Testis (tissue), 3 donors: ENCODE results near the gene CDC14A. TPM values are rescaled to one million over a fixed set of nuclear protein-coding genes. Genes with fewer than 3 reads are reported as not detected.

ENCODE experiments used
- DNase-seq: peaks from one replicate; pipeline ENCODE4 v3.0.0-alpha.2; 2019
- H3K27ac ChIP-seq, 2 donors: fragments of 200-600 bp; sonication (generic); one replicate each; pipeline ENCODE4 v1.5.1; 2019
- H3K27me3 ChIP-seq: fragments of 200-600 bp; sonication (generic); one replicate; pipeline ENCODE4 v1.5.1; 2019
- H3K36me3 ChIP-seq: fragments of 200-600 bp; sonication (generic); one replicate; pipeline ENCODE4 v1.5.1; 2017; ENCODE audit warnings: low read depth; ENCODE audit errors: missing control alignments
- H3K4me1 ChIP-seq: fragments of 200-600 bp; sonication (generic); one replicate; pipeline ENCODE4 v1.5.1; 2019
- H3K4me3 ChIP-seq, 2 donors: fragments of 200-600 bp; sonication (generic); one replicate each; pipeline ENCODE4 v1.5.1; 2017 to 2019
- H3K9me3 ChIP-seq: fragments of 200-600 bp; sonication (generic); one replicate; pipeline ENCODE4 v1.5.1; 2017
- POLR2A ChIP-seq: fragments of 450-650 bp; IDR thresholded peaks from one replicate; pipeline ENCODE4 v1.6.1; 2017; ENCODE audit warnings: antibody characterized with exemption, mild to moderate bottlenecking, moderate library complexity
- WGBS, 2 donors: methylation state at CpG; one replicate each; pipeline ENCODE4 v1.1.5; 2018; 5-methylcytosine and 5-hydroxymethylcytosine counted together
- intact Hi-C: fragments of 100-400 bp; cut with DNase I; formaldehyde crosslinking; loops from one replicate; pipeline ENCODE4 v1.15.1; 2023; ENCODE audit warnings: low total_unique reads
- polyA plus RNA-seq: library from polyadenylated mRNA; stranded (reverse); fragments of 350-450 nt; fragmentation: Illumina TruSeq; extraction: RNeasy Lipid Tissue Mini Kit (QIAGEN cat#74804); gene quantifications from one replicate; pipeline ENCODE4 v1.2.3, GENCODE V29; 2014; ENCODE audit warnings: low read depth, low replicate concordance; ENCODE audit not compliant: insufficient read depth
- total RNA-seq, 2 donors: library from RNA; depleted of rRNA; stranded (reverse); fragments of >200 nt; gene quantifications; one replicate each; pipeline ENCODE4 v1.2.3, GENCODE V29; 2016
- TF ChIP-seq, protein P1 (sequence below), 3 experiments: fragments of 450-650 bp in 2 of 3; fragments of 200-600 bp in 1 of 3; sonication (generic) in 1 of 3; IDR thresholded peaks; one replicate each; pipeline ENCODE4 v1.5.1; 2016 to 2019; ENCODE audit warnings: antibody characterized with exemption in 3 of 3, mild to moderate bottlenecking in 2 of 3, moderate library complexity in 1 of 3

Gene CDC14A
- total and polyA plus RNA-seq, 3 donors from 2014 or later: 28.3 to 55.9 (median 40.6) TPM

DNA sequence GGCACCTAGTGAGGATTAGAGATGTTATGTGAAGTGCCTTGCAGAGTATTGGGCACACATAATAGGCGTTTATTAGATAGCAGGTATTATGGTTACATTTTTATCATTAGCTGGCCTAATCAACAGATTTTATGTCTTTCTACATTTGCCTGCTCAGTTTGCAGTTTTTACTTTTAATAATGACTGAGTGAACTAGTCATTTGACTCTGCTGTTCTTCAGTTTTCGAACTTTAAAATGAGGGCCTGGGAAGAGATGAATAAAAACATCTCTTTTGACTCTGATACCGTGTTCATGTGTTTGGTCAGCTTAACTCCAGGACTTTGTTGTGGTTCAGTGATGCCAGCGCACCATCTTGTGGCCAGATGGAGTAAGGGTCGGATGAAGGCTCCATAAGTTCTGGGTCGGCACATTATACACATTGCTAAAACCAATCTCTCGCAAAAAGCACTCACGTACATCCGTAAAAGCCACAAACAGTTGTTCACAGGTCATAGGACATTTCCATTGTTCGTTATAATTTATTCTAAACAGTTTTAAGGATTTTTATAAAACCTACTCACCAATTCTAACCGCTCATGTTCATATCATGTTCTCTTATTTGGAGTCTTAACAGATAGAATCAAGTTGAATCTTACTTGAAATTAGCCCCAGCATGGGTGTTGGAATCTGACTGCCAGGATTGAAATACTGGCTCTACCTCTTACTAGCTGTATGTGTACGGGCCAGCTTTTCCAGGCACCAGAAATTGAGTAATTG, 107.2 kb downstream of the CDC14A start:
- intact Hi-C loops: loop anchor here (5.0 kb wide), 1 partner anchor 408 kb away; no protein-coding TSS in a partner anchor
- H3K27ac ChIP-seq: no peak overlapping the region
- WGBS, 2 donors: 30 to 48% methylated on average over 12 of the region's 12 CpGs
- no peak for TF ChIP-seq POLR2A
- TF ChIP-seq, protein P1, sequence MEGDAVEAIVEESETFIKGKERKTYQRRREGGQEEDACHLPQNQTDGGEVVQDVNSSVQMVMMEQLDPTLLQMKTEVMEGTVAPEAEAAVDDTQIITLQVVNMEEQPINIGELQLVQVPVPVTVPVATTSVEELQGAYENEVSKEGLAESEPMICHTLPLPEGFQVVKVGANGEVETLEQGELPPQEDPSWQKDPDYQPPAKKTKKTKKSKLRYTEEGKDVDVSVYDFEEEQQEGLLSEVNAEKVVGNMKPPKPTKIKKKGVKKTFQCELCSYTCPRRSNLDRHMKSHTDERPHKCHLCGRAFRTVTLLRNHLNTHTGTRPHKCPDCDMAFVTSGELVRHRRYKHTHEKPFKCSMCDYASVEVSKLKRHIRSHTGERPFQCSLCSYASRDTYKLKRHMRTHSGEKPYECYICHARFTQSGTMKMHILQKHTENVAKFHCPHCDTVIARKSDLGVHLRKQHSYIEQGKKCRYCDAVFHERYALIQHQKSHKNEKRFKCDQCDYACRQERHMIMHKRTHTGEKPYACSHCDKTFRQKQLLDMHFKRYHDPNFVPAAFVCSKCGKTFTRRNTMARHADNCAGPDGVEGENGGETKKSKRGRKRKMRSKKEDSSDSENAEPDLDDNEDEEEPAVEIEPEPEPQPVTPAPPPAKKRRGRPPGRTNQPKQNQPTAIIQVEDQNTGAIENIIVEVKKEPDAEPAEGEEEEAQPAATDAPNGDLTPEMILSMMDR (IDR thresholded peaks at IDR 0.05): peak; percentile 70 to 78 (median 71)
- no peaks in the 10 kb centered on the region for H3K27me3 ChIP-seq
- peaks cover 4% of the 10 kb centered on the region for H3K4me1 ChIP-seq
- H3K36me3 ChIP-seq: no peaks in the 10 kb centered on the region
- H3K9me3 ChIP-seq: no peaks in the 10 kb centered on the region
- H3K4me3 ChIP-seq: no peak overlapping the region
- peak; percentile 85 for DNase-seq

DNA sequence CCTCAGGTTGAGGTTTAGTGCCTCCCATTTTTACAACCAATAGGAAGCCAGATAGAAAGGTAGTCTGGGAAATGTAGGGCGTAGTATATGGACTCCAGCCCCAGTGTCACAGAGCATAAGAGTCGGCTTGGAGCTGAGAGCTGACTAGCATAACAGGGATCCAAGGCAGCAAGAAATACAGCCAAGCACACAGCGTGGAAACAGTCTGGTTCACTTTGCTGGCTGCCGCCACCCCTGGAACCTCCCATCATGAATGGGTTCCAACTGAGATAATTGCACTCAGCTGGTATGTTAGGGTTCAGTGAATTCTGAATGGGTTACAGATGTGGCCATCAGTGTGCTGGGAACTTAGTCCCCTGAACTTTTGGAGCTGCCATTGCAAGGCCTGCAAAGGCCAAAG, 108.9 kb downstream of the CDC14A start:
- intact Hi-C loops: loop anchor here (5.0 kb wide), 1 partner anchor 406 kb away; no protein-coding TSS in a partner anchor
- no peaks in the 10 kb centered on the region for H3K27me3 ChIP-seq
- DNase-seq: peak; percentile 62
- no peak for TF ChIP-seq POLR2A
- TF ChIP-seq, protein P1 (IDR thresholded peaks at IDR 0.05): no peak
- peaks cover 4% of the 10 kb centered on the region for H3K4me1 ChIP-seq
- no peaks in the 10 kb centered on the region for H3K36me3 ChIP-seq
- no peaks in the 10 kb centered on the region for H3K9me3 ChIP-seq
- 58 to 62% methylated on average over 4 of the region's 4 CpGs for WGBS, 2 donors
- peak overlapping the region in 1 of 2 donors; percentile 41 for H3K27ac ChIP-seq
- no peak overlapping the region for H3K4me3 ChIP-seq

DNA sequence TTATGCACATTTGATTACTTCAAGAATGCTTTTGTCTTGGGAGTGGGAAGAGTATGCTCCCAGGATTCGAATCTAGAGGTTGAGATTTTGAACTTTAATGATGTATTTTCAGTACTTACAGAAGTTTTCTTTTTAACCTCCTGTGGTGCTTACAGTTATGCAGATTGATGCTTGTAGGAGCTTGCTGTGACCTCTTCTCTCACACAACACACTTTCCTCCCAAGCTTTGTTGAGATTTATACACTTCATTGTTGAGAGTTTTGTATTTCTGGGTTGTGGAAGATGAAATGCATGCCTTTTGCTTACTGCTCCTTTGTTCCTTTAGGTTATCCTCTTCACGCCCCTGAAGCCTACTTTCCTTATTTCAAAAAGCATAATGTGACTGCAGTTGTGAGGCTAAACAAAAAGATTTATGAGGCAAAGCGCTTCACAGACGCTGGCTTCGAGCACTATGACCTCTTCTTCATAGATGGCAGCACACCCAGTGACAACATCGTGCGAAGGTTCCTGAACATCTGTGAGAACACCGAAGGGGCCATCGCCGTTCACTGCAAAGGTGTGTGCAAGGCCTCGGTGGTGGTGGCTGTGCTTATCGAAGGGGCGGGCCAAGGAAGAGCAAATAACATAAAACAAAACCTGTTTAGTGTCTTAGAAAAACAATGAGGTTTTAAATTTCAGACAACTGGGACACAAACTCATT, 110.2 kb downstream of the CDC14A start:
- H3K36me3 ChIP-seq: no peaks in the 10 kb centered on the region
- H3K27ac ChIP-seq: no peak overlapping the region
- H3K9me3 ChIP-seq: no peaks in the 10 kb centered on the region
- peaks cover 4% of the 10 kb centered on the region for H3K4me1 ChIP-seq
- DNase-seq: no peak
- intact Hi-C loops: loop anchor here (5.0 kb wide), 1 partner anchor 405 kb away; no protein-coding TSS in a partner anchor
- H3K27me3 ChIP-seq: no peaks in the 10 kb centered on the region
- 81 to 88% methylated on average over 13 of the region's 13 CpGs for WGBS, 2 donors
- H3K4me3 ChIP-seq: no peak overlapping the region
- TF ChIP-seq, protein P1 (IDR thresholded peaks at IDR 0.05): no peak
- TF ChIP-seq POLR2A: no peak

DNA sequence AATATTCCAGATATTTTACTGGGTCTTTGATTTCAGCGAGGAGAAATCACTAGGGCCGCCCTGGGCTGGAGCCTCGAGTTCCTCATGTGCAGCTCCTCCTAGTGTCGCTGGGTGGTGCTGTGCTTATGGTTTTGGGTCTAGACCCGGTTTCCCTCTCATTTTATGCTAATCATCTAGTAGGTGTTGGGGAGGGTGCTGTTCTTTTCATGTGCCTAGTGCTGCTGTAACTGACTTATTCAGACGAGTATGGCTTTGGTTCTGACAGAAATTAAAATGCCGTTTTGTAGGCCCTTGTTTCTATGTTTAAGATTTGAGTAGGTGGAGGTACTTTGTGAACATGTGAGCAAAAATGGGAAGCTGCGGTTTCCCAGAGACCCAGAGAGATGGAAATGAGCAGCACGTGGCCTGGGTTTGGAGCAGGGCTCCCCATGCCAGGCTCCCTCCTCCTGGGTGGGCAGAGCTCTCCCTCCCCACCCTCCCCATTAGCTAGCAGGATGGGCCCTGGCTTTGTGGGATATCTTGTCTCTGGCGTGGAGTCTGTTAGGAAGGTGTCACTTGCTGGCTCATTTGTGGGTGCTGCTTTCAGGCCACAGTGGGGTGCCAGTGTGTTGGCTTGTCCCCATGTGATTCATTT, 111.6 kb downstream of the CDC14A start:
- intact Hi-C loops: loop anchor here (5.0 kb wide), 1 partner anchor 403 kb away; no protein-coding TSS in a partner anchor
- no peaks in the 10 kb centered on the region for H3K36me3 ChIP-seq
- no peak overlapping the region for H3K27ac ChIP-seq
- H3K4me3 ChIP-seq: no peak overlapping the region
- DNase-seq: peak; percentile 81
- H3K27me3 ChIP-seq: no peaks in the 10 kb centered on the region
- no peaks in the 10 kb centered on the region for H3K9me3 ChIP-seq
- TF ChIP-seq, protein P1 (IDR thresholded peaks at IDR 0.05): peak; percentile 44 to 72 (median 59)
- TF ChIP-seq POLR2A: no peak
- peaks cover 4% of the 10 kb centered on the region for H3K4me1 ChIP-seq
- WGBS, 2 donors: 37 to 49% methylated on average over 10 of the region's 10 CpGs
